ENCODE data around the gene ACD. TPM values are rescaled to one million over a fixed set of nuclear protein-coding genes. Genes with fewer than 3 reads are reported as not detected.

Gene ACD
- total and polyA plus RNA-seq, 2 of the 8 experiments (the other 6 are each of a cell fraction or from before 2014, with no cell fraction given): 34.8 to 58.0 TPM

- Histone ChIP-seq H3K56ac (replicated peaks; ENCODE audit: insufficient read length, low read depth, low read length) (no peak overlapping the region), H3K23me2 (ENCODE audit: low read depth, low read length) (peaks cover 11% of the 10 kb centered on the region; the same call in 1 of the 2 replicates), H2BK12ac (ENCODE audit: low read depth, low read length) (no peak overlapping the region), H4K91ac (replicated peaks; ENCODE audit: insufficient read length, low read length) (no peak overlapping the region), H2AK5ac (ENCODE audit: low read depth, low read length) (no peak overlapping the region), H3K4me1 (replicated peaks in 1 of 4; ENCODE audit: control insufficient read depth in 3 of 4, insufficient read depth in 4 of 4, low read length in 3 of 4) (peaks cover 0 to 24% (median 9%) of the 10 kb centered on the region in 4 experiments; a peak in 5 of 7 replicates), H2AFZ (ENCODE audit: low read length) (no peak overlapping the region), H3K79me2 (ENCODE audit: control insufficient read depth in 1 of 2, insufficient read depth in 2 of 2, low read length in 2 of 2) (no peaks in the 10 kb centered on the region), H3K9ac (replicated peaks in 1 of 4; ENCODE audit: extremely low read depth in 1 of 4, low read depth in 3 of 4, low read length in 3 of 4) (no peak overlapping the region), H3K4ac (replicated peaks; ENCODE audit: insufficient read length, low read depth, low read length) (no peak overlapping the region), H3K4me3 (ENCODE audit: extremely low read depth in 1 of 4, insufficient read depth in 2 of 4, low read depth in 3 of 4, low read length in 4 of 4) (peak overlapping the region in 1 of 4 experiments; percentile 22; a peak in 1 of 8 replicates), H2BK120ac (replicated peaks; ENCODE audit: low read depth, low read length) (no peak overlapping the region), H3K4me2 (ENCODE audit: insufficient read depth in 1 of 2, low read depth in 2 of 2, low read length in 2 of 2) (peak overlapping the region; percentile 16 to 49), H3K23ac (ENCODE audit: insufficient read length) (no peak overlapping the region), H4K5ac (ENCODE audit: insufficient read length, low read depth, low read length) (no peak overlapping the region), H3K79me1 (ENCODE audit: low read depth, low read length) (no peaks in the 10 kb centered on the region), H2BK20ac (ENCODE audit: low read length) (no peak overlapping the region), H4K20me1 (replicated peaks in 1 of 2; ENCODE audit: control insufficient read depth in 1 of 2, insufficient read depth in 2 of 2, low read length in 2 of 2) (peaks cover 5 to 15% of the 10 kb centered on the region in 2 experiments), H3K36me3 (ENCODE audit: control insufficient read depth in 2 of 4, insufficient read depth in 4 of 4, low read length in 3 of 4) (no peaks in the 10 kb centered on the region), H2BK15ac (ENCODE audit: low read length) (no peak overlapping the region), H3K27me3 (replicated peaks in 1 of 4; ENCODE audit: control insufficient read depth in 3 of 4, extremely low read depth in 1 of 4, insufficient read depth in 3 of 4, low read length in 3 of 4) (peaks cover 3 to 39% (median 24%) of the 10 kb centered on the region in 4 experiments; a peak in 6 of 7 replicates), H3K27ac (ENCODE audit: low read depth, low read length) (no peak overlapping the region), H3K14ac (ENCODE audit: insufficient read length) (no peak overlapping the region), H2BK5ac (ENCODE audit: low read depth, low read length) (no peak overlapping the region), H3K18ac (ENCODE audit: extremely low read depth, low read length) (no peak overlapping the region; the same call in 1 of the 2 replicates), H4K8ac (ENCODE audit: extremely low read depth, insufficient read depth, low read length) (no peak overlapping the region), H3K9me3 (ENCODE audit: insufficient read depth in 2 of 2, low read depth in 1 of 2, low read length in 1 of 2) (no peaks in the 10 kb centered on the region)
- no peak for FAIRE-seq
- ChIA-PET POLR2A (ENCODE audit: partially characterized antibody) (interaction anchor here (0.7 to 3.4 kb wide), 8 partner anchors 9 to 168 kb away, joined by 3 to 13 read pairs (median 4); partner anchors contain the start of genes ACD, ATP6V0D1, CTCF and RIPOR1), CTCF (ENCODE audit: partially characterized antibody) (interaction anchor here (0.8 to 18.0 kb wide), 14 partner anchors 10 to 155 kb away, joined by 3 to 202 read pairs (median 6); partner anchors contain the start of genes ACD, C16orf86, ENKD1 and PARD6A)
- no peak for DNase-seq (ENCODE audit: low read depth in 1 of 2, low spot score in 2 of 2)
- 86% methylated on average over 29 of the region's 35 CpGs; no CpG with 5 or more reads in 1 of the 2 experiments for WGBS, 2 experiments (ENCODE audit: extremely low coverage in 1 of 2, insufficient coverage in 1 of 2, insufficient read length in 1 of 2, insufficient replicate concordance in 2 of 2, low coverage in 1 of 2, low lambda C conversion rate in 2 of 2, missing lambda C conversion rate in 1 of 2)
- TF ChIP-seq KDM4A (IDR thresholded peaks at IDR 0.05; ENCODE audit: low read depth, low read length, severe bottlenecking) (peak; percentile 10), NANOG (IDR thresholded peaks at IDR 0.05; ENCODE audit: insufficient read depth, low read depth, low read length, poor library complexity, severe bottlenecking) (no peak)
These were observed 11.2 kb downstream of the ACD start for GRCh38 chr16:67648764-67649407.
